GM12801 (cell line): ENCODE measurements around the gene TENT4A.

Experiments
- CTCF ChIP-seq: IDR thresholded peaks from one replicate; pipeline ENCODE4 v1.5.1; 2011; ENCODE audit warnings: control low read depth; ENCODE audit not compliant: insufficient read length; ENCODE audit errors: extremely low read depth

TENT4A gene

GRCh38 chr5:6723122-6723815 is 10.0 kb downstream of the TENT4A start:
- TF ChIP-seq CTCF = no peak

DNA sequence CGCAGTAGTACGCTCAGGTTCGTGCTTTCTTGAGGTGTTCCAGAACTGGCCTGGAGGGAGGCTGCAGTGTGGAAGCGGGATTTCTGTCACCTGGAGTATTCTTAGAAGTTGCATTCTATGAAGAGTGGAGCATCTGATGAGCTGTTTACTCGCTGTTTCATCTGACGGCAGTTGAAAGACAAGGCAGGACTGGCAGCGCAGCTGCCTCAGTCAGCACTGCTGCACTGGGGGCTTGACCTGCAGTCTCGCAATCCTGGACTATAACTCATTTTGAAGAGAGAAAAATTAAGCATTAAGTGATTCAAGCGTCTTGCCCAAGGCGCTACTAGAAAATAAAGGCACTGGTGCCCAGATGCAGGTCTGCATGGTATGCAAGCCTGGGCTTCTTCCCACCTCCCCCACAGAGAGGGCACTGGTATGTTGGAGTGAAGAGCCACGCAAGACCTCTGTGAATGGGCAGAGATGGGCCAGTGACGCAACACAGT is 10.6 kb downstream of the TENT4A start:
- TF ChIP-seq CTCF = no peak

GRCh38 chr5:6724321-6724929 is 11.2 kb downstream of the TENT4A start:
- TF ChIP-seq CTCF = no peak

- TF ChIP-seq CTCF = no peak
Observed at GRCh38 chr5:6725421-6725820, 12.2 kb downstream of the TENT4A start.

DNA sequence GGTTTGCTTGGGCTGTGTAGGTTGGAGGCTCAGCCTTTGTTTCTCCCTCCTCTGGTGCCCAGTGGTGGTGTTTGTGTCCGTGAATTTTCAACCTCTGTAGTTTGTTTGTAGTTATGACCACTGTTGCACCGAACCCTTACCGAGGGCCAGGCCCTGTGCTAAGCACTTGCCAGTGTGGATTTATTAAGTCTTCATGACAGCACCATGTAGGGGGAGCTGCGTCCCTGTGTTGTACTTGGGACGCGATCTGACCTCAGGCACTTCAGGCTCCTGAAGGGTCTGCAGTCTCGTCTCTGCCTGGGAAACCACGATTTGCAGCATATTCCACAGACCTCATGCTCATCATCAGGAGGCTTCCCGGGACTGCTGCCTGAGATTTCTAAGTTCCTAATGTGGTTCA is 12.8 kb downstream of the TENT4A start:
- TF ChIP-seq CTCF = no peak

DNA sequence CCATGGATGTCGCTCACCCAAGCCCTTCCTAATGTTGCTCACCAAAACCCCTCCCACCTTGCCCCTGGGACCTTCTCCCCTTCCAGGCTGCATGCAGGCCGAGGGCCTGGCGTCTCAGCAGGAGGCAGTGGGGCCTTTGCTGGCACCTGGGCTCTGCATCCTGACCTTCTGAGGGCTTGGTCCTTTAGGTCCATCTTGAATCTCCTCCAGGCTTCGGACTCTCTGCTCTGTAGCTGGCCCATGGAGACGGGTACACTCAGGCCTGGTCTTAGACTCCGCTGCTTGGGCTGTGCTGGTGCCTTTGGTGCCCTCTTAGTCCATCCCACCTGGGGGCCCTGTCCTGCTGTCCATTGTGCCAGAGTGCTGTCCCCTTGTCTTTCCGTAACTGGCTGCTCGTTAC is 14.0 kb downstream of the TENT4A start:
- no peak for TF ChIP-seq CTCF

GRCh38 chr5:6728011-6728794 is 15.0 kb downstream of the TENT4A start:
- no peak for TF ChIP-seq CTCF
